SKM-1 treated with dmso at 0.1 percent for 144 hours (cell line): ENCODE measurements around the gene MAD1L1.

ENCODE experiments used
- DNase-seq: peaks from one replicate; lab custom pipeline; 2025; ENCODE audit not compliant: unreplicated experiment; lab: John Stamatoyannopoulos, UW

The MAD1L1 gene

GRCh38 chr7:2242541-2243429 is 10.0 kb upstream of the MAD1L1 start:
- DNase-seq = peak; percentile 2

DNA sequence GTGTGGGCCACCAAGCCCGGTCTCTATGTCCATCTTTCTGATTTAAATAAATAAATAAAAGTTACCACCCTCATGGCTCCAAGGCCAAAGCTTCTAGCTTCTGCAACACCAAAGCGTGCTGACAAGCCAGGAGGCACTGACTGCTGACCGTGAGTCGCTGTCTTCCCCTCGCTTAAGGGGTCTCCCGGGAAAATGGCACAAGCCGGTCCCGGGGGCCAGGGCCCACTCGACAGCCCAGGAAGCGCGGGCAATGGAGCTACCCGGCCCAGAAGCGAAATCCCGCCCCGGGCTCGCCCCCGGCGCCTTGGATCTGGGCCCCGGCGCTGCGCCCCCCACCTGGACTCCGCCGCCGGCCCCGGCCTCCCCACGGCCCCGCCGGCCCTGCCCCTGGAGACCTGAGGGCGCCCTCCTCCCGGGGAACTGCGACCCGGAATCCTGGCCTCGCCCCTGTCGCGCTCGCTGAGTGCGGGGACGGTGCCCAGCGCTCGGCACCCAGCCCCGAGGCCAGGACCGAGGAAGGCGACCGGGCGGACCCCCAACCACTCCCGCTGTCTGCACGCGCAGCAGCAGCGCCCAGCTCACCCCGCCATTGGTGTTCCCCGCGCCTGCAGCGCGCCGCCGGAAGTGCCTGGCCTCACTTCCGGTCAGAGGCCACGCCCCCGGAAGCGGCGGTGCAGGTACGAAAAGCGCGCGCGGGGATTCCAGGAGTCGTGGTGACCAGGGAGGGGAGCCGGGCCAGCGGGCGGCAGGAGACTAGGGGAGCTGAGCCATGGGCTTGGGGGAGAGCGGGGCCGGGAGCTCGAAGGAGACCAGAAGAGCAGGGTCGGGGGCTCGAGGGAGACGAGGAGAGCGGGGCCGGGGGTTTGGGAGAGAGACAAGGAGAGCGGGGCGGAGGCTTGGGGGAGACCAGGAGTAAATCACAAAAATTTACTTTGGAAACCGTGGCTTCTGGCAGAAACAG is 9.1 kb upstream of the MAD1L1 start, which contains the start of the genes MRM2 and NUDT1:
Gene MRM2, minus strand, starts transcription at position 626 of the 961 bp plus-strand sequence. Its CDS starts 36 bp downstream, at position 590.
Gene NUDT1, plus strand, starts transcription at position 647 of the 961 bp plus-strand sequence. CDS start 2,349 bp downstream, outside the sequence.
- peak; percentile 58 for DNase-seq

DNA sequence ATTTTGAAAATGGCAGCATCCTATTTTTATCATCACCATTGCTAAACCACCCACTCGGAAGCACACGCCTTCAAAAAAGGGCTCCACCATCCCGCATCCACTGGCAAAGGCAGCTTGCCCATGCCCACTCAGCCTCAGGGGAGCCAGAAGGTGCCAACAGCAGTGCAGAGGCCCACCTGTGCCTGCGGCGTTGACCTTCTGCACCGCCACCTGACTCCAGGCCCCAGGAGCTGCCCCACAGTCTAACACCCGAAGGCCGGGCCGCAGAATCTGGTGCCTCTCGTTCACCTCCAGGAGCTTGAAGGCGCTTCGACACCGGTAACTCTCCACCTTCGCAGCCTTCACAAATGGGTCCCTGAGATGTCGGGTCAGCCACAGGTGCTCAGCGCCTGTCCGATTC is 6.5 kb upstream of the MAD1L1 start:
- no peak for DNase-seq

DNA sequence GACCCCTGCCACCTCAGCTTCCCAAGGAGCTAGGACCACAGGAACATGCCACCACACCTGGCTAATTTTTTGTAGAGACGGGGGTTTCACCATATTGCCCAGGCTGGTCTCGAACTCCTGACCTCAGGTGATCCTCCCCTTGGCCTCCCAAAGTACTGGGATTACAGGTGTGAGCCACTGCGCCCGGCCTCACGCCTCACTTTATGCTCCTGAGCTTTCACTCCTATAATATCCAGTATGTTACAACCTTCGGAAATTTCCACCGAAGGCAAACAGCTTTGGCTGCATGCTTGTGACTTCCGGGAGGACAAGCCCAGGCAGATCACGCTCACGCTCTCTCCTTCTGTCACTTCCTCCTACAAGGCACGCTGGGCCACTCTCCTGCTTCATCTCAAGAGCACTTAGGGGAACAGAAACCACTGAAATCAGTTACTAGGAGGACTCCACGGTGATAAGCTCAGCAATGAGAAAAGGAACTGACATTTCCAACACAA is 4.4 kb upstream of the MAD1L1 start:
- peak; percentile 96 for DNase-seq

GRCh38 chr7:2233926-2234325 is 1.2 kb upstream of the MAD1L1 start:
- DNase-seq = no peak

GRCh38 chr7:2231992-2232765 is 566 bp downstream of the MAD1L1 start:
- DNase-seq = no peak

DNA sequence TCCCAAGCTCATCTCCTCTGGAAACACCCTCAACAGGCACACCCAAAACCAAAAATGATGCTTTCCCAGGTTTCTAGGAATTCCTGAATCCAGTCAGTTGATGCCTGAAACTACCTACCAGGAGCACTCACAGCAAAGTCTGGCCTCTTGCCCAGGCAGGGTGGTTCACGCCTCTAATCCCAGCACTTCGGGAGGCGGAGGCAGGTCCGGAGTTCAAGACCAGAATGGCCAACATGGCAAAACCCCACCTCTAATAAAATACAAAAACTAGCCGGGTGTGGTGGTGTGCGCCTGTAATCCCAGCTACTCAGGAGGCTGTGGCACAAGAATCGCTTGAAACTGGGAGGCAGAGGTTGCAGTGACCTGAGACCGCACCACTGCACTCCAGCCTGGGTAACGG is 1.9 kb downstream of the MAD1L1 start:
- DNase-seq = no peak

GRCh38 chr7:2230226-2230625 is 2.5 kb downstream of the MAD1L1 start:
- no peak for DNase-seq

DNA sequence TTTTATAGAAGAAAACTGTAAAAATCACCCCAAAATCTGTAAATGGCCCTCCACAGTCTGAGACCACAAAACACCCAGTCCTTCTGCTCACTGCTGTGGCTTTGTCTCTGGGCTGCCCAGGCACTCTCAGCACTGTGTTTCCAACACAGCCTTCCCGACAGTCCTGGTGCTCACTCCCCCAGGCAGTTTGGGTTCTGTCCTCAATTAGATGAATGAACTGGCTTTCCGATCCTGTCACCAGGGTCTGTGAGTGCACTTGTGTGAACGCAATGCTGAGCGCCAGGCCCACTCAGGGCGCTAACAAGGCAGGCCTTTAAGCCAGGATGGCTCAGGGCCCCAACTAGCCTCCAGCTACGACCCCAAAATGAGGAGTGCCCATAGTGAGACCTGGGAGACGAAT is 3.3 kb downstream of the MAD1L1 start:
- no peak for DNase-seq

DNA sequence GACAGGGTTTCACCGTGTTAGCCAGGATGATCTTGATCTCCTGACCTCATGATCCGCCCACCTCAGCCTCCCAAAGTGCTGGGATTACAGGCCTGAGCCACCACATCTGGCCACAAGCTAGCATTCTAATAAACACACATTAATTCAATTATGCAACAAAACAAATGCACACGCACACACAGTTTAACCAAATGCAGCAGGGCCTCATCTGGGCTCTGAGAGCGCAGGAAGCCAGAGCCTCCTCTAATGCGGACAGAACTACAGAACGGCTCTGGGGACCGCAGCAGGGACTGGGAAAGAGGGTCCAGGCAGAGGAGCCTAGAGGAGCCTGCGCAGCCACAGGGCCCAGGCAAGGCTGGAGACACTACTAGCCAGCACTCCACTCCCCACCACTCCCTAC is 3.8 kb downstream of the MAD1L1 start:
- DNase-seq = no peak

- DNase-seq = no peak
Observed at GRCh38 chr7:2227699-2228098, 5.0 kb downstream of the MAD1L1 start.

- no peak for DNase-seq
Observed at GRCh38 chr7:2225830-2226229, 6.9 kb downstream of the MAD1L1 start.

- no peak for DNase-seq
Observed at GRCh38 chr7:2225336-2225735, 7.4 kb downstream of the MAD1L1 start.

DNA sequence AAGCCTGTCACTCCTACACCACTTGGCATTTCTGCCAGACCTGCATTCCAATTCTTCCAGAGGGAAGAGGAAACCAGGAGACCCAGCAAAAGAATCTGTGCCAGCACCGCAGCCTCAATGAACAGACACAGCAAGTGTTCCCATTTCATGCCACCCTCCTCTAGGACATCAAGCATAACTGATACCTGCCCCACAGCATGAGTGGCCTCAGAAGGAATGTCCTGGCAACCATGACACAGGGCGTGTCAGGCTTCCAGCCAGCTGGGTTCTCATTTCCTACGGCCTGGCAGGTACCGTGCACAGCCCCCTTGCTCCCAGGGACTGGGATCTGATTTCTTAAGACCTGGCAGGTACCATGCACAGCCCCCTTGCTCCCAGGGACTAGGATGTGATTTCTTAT is 7.8 kb downstream of the MAD1L1 start:
- DNase-seq = no peak

- DNase-seq = no peak
Observed at GRCh38 chr7:2224491-2224928, 8.2 kb downstream of the MAD1L1 start.

DNA sequence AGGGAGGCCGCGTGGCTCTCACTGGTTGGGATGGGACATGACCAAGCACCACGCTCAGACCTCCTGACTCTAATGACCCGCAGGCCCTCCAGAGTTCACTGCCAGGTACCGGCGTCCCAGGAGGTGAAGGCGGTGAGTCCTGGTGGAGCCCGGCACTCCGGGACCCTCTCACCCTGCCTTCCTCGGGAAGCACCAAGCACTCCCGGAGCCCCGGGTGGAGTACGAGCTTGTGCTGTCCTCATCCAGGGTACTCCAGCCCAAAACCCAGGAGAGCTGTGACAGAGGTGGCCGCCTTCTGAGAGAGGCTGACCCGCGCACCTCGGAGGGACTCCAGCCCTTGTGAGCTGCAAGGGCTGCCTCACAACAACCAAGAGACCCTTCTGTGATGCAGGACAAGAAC is 9.4 kb downstream of the MAD1L1 start:
- no peak for DNase-seq

DNA sequence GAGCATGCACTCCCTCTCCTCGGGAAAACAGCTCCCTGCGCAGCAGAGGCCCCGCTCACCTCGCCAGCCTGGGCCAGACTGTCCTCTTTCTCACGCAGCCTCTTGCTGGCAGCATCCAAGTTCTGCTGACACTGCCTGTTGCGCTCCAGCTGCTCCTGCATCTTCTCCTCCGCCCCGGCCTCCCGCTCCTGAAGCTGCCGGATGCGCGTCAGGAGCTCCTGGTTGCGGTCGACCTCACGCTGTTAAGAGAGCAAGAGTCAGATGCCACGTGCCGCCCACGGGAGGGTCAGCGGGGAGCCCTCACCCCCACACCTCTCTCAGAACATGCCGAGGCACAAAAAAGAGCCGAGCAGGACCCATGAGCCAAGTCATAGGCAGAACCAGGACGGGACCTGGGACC is 10.2 kb downstream of the MAD1L1 start:
- no peak for DNase-seq

DNA sequence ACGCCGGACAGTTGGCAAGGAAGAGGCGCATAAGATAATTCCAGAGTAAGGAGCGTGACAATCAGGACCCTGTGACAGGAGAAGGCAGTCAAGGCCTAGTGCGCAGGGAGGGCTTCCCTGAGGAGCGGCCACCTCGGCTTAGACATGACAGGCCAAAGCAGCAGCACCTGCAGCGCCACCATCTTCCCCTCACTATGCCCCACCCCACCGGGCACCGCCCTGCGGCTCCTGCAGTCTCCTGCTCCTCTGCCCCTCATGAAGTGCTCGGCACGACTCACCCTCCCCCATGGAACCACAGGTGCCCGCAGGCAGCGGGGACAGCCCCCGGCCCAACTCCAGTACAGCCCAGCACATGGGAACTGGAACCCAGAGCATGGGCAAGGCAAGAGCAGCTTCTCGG is 11.8 kb downstream of the MAD1L1 start:
- DNase-seq = no peak

DNA sequence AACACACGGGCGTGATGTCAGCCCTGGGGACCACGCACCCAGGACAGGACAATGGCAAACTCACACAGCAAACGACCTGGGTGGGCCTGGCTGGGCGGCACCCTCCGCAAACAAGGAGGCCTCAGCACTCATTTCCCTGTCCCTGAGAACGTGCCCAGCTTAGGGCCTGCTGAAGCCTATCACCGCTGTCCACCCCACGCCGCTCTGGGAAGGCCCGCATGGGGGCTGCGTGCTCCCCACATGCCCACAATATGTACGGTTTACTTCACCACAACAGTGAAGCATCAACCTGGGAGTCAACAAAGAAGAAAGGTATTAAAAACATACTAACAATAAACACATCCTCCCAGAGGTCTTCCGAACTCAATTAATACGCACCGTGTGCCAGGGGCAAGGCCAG is 12.2 kb downstream of the MAD1L1 start:
- DNase-seq = no peak

DNA sequence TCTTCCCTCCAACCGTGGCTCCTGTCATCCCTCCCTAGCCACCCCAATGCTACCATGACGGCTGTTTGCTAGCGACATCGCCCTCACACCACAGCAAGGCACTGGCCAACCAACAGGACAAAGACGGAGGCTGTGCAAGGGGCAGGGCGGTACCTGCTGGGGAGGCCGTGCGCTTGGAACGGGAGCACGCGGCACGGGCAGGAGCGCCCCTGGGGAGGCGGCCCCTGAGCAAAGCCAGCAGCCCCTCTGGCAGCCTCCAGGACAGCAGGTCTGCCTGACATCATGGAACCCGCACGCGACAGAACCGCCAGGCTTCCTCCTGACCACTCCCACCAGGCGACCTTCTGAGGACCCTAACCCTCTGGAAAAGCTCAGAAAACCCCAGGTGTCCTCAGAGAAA is 12.7 kb downstream of the MAD1L1 start:
- no peak for DNase-seq

GRCh38 chr7:2219606-2220005 is 13.1 kb downstream of the MAD1L1 start:
- no peak for DNase-seq
